Right ventricle myocardium superior (tissue), 1 donor: ENCODE data around the gene HNRNPF. TPM values are rescaled to one million over a fixed set of nuclear protein-coding genes. Genes with fewer than 3 reads are reported as not detected.
"Not testable (repeated sequence)": the region's sequence is repeated elsewhere in the genome, so short reads cannot be mapped to it uniquely, and the experiment has no call there.

ENCODE experiments used
- ATAC-seq: fragments of 200-7000 bp; cut with Tn5 transposase; one replicate; pipeline ENCODE4 v1.9.1; 2020; ENCODE audit warnings: mild to moderate bottlenecking; ENCODE audit not compliant: poor library complexity
- DNase-seq: peaks from one replicate; pipeline ENCODE4 v3.0.0-alpha.2; 2020
- intact Hi-C: fragments of 100-400 bp; cut with DNase I; formaldehyde crosslinking; loops from one replicate; pipeline ENCODE4 v1.11.2; 2022
- long read RNA-seq: library from polyadenylated mRNA; unstranded; transcript quantifications from one replicate; pipeline ENCODE4 v2.0.0, GENCODE V29; 2021
- total RNA-seq: library from RNA; stranded (reverse); fragmentation: NEBNext Ultra II Directional; extraction: Animal tissue kit (Norgen Biotek cat#: 25700); gene quantifications from one replicate; pipeline ENCODE4 v1.2.1, GENCODE V29; 2021
- donor health status: DM: no; HTN: yes; CAD: no; lungs with severe emphysema.

HNRNPF gene, protein sequence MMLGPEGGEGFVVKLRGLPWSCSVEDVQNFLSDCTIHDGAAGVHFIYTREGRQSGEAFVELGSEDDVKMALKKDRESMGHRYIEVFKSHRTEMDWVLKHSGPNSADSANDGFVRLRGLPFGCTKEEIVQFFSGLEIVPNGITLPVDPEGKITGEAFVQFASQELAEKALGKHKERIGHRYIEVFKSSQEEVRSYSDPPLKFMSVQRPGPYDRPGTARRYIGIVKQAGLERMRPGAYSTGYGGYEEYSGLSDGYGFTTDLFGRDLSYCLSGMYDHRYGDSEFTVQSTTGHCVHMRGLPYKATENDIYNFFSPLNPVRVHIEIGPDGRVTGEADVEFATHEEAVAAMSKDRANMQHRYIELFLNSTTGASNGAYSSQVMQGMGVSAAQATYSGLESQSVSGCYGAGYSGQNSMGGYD
- total RNA-seq, result 77.5 TPM
- long read RNA-seq, transcript HNRNPF-203 (4 exons, 2,617 nt), result minor isoform, 33 of 326 reads
- long read RNA-seq, transcript HNRNPF-204 (3 exons, 2,755 nt), result major isoform, 52 of 326 reads
- long read RNA-seq, transcript HNRNPF-201 (4 exons, 2,186 nt), result minor isoform, 8 of 326 reads
- long read RNA-seq, transcript HNRNPF-207 (4 exons, 2,676 nt), result minor isoform, 40 of 326 reads
- long read RNA-seq, partial matches to known transcripts, result 0 of 326 reads
- long read RNA-seq, other reads (novel, unspliced or antisense), result 193 of 326 reads

DNA sequence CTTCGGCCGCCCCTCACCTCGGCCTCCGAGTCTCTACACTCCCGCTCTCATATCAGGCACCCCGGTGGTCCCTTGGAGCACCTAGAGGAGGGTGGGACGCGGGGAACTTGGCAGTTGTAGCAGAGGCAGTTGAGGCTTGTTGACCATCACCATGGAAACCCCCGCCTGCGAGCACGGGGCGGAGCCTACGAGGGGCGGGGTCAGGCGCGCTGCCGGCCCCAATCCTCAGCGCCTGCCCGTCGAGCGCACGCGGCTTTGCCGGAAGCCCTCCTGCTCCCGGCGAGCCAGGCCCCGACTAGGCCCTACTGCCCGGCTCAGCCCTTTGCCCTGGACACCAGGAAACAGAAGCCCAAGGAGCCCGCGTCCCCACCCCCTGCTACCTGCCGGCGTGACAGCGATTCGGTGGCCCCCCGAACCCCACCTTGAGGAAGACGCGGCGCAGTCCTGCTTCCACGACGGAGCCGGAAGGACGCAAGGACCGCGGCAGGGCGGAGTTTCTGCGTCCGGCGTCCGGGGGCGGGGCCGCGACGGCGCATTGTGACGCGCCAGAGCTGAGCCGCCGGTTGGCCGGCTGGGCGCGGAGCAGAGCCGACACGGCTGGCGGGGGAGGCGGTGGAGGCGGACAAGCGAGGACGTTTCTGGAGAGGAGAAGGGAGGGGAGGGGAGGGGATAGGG lies at the start of gene HNRNPF:
Gene HNRNPF, minus strand, starts transcription at position 477 of the 675 bp plus-strand sequence. CDS start 21,302 bp downstream, outside the sequence.
- intact Hi-C loops, result no loop called here
- peak; percentile 96 for DNase-seq
- ATAC-seq, result peak; percentile 92

DNA sequence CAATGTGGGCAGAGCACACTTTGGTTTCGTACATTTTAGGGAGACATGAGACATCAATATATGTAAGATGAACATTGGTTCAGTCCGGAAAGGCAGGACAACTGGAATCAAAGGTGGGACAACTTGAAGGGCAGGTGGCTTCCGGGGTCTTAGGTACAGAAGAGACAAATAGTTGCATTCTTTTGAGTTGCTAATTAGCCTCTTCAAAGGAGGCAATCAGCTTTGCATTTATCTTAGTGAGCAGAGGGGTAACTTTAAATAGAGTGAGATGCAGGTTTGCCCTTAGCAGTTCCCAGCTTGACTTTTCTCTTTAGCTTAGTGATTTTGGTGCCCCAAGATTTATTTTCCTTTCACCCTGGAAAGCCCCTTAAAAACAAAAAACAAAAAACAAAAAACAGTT lies 49.2 kb upstream of the HNRNPF start:
- intact Hi-C loops, result no loop called here
- ATAC-seq, result no peak
- no peak for DNase-seq

DNA sequence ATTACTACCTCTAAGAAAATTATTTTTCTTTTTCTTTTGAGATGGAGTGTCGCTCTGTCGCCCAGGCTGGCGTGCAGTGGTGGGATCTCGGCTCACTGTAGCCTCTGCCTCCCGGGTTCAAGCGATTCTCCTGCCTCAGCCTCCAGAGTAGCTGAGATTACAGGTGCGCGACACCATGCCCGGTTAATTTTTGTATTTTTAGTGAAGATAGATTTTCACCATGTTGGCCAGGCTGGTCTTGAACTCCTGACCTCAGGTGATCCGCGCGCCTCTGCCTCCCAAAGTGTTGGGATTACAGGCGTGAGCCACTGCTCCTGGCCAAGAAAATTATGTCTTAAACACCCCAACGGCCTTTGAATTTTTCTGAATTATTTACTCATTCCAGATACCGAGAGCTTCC lies 47.6 kb upstream of the HNRNPF start:
- intact Hi-C loops, ATAC-seq, DNase-seq: not testable (repeated sequence)

DNA sequence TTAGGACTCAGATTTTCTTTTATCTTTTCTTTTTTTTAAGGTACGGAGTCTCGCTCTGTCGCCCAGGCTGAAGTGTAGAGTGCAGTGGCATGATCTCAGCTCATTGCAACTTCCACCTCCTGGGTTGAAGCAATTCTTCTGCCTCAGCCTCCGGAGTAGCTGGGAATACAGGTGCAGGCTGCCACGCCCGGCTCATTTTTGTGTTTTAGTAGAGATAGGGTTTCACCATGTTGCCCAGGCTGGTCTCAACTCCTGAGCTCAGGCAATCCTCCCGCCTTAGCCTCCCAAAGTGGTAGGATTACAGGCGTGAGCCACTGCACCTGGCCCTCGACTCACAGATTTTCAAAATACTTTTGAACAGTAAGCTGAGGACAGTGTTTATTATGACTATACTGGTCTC lies 45.0 kb upstream of the HNRNPF start:
- DNase-seq, intact Hi-C loops, ATAC-seq: not testable (repeated sequence)

DNA sequence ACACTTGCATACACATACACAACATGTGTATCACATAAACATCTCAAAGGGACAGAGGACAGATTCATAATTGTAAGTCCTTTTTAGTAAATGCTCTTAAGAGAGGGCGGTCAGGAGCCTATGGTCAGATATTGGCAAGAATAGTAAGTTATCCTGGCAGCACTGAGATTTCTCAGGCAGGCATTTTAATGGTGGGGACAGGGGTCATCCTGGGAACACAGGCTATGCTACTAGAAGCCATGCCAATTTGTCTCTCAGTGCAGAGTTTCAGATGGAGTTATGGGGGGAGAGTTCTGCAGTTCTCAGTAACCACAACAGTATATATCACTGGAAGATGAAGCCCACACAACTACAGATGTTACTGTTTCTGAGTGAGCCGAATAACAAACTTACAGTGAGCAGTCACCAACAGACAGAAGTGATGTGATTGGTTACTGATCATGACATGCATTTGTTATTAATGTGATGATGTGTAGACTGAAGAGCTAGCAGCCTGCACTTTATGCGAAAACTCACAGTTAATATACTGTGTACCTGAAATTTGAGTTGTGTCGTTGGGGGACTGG lies 44.4 kb upstream of the HNRNPF start:
- ATAC-seq, result no peak
- no peak for DNase-seq
- intact Hi-C loops, result no loop called here

DNA sequence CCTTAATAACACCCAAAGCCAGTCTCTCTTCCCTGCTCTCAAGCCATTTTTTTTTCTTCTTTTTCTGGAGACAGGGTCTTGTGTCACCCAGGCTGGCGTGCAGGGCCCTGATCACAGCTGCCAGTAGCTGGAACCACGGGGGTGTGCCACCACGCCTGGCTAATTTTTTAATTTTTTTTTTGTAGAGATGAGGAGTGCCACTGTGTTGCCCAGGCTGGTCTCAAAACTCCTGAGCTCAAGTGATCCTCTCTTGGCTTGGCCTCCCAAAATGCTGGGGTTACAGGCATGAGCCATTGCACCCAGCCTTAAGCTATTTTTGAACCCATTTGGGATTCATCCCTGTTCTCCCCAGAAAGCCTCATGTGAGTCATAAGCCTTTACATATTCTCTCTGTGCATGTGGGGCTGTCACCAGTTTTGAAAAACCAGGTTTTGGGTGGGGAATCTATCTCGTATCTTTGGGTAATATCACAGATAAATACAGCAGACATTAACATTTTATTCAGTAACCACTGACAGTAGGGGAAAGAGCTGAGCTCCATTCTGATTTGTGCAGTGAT lies 43.4 kb upstream of the HNRNPF start:
- no peak for DNase-seq
- intact Hi-C loops, result no loop called here
- no peak for ATAC-seq

DNA sequence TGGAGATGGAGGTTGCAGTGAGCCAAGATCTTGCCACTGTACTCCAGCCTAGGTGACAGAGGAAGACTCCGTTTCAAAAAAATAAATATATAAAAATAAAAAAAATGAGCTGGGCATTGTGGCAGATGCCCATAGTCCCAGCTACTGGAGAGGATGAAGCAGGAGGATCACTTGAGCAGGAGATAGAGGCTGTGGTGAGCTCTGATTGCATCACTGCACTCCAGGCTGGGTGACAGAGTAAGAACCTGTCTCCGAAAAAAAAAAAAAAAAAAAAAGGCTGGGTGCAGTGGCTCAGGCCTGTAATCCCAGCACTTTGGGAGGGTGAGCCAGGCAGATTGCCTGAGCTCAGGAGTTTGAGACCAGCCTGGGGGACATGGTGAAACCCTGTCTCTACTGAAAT lies 39.8 kb upstream of the HNRNPF start:
- DNase-seq, result no peak
- intact Hi-C loops, result no loop called here
- ATAC-seq, result no peak

DNA sequence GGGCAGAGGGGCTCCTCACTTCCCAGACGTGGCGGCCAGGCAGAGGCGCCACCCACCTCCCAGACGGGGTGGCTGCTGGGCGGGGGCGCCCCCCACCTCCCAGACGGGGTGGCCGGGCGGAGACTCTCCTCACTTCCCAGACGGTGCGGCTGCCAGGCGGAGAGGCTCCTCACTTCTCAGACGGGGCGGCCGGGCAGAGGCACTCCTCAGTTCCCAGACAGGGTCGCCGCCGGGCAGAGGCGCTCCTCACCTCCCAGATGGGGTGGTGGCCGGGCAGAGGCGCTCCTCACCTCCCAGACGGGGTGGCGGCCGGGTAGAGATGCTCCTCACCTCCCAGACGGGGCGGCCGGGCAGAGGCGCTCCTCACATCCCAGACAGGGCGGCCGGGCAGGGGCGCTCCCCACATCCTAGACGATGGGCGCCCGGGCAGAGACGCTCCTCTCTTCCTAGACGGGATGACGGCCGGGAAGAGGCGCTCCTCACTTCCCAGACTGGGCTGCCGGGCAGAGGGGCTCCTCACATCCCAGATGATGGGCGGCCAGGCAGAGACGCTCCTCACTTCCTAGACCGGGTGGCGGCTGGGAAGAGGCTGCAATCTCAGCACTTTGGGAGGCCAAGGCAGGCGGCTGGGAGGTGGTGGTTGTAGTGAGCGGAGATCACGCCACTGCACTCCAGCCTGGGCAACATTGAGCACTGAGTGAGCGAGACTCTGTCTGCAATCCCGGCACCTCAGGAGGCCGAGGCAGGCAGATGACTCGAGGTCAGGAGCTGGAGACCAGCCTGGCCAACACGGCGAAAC lies 37.4 kb upstream of the HNRNPF start:
- intact Hi-C loops, DNase-seq, ATAC-seq: not testable (repeated sequence)

DNA sequence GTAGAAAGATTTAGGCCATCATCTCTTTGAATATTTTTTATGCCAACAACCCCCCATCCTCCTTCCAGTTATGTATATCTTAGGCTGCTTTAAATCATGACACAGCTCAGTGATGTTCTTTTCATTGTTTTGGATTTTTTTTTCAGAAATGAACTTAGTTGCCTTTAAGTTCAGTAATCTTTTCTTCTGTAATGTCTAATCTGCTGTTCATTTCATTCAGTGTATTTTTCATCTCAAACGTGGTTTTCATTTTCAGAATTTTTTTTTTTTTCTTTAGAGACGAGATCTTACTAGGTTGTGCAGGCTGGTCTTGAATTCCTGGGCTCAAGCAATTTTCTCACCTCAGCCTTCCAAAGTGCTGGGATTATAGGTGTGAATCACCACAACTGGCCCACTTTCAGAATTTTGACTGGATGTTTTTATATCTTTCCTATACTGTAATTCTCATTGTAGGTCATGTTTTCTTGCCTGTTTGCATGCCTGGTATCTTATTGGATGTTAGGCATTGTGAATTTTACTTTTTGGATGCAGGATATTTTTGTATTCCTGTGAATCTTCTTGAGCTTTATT lies 36.0 kb upstream of the HNRNPF start:
- intact Hi-C loops, result no loop called here
- DNase-seq (no peak), ATAC-seq (no peak)

DNA sequence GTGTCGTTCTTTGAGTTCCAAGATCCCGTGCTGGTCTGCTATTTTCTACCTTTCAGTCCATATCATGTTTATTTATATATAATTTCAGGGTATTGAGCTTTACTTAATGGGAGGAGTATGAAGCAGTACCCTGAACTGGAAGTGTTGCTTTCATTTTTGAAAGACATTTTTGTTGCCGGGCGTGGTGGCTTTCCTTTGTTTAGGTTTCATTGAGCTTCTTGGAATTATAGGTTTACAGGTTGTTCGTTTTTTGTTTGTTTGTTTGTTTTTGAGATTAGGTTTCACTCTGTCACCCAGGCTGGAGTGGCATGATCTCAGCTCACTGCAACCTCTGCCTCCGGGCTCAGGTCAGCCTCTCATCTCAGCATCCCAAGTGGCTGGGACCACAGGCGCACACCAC lies 35.3 kb upstream of the HNRNPF start:
- intact Hi-C loops, result no loop called here
- DNase-seq (no peak), ATAC-seq (no peak)

DNA sequence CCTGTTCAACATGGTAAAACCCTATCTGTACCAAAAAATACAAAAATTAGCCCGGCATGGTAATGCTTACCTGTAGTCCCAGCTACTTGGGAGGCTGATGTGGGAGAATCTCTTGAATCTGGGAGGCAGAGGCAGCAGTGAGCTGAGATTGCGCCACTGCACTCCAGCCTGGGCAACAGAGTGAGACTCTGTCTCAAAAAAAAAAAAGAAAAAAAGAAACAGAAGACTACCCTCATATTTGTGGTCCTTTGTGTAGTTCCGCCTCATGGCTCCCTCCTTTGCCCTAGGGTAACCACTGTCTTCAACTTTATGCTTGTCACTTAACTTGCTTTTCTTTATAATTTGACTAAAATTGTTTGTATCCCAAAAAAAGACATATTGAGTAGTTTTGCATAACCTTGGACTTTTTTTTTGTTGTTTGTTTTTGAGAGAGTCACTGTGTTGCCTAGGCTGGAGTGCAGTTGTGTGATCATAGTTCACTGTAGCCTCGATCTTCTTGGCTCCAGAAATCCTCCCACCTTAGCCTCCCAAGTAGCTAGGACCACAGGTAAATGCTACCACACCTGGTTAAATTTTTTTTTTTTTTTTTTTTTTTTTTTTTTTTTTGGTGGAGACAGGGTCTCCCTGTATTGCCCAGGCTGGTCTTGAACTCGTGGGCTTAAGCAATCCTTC lies 31.6 kb upstream of the HNRNPF start:
- intact Hi-C loops, result no loop called here
- ATAC-seq (no peak), DNase-seq (no peak)

DNA sequence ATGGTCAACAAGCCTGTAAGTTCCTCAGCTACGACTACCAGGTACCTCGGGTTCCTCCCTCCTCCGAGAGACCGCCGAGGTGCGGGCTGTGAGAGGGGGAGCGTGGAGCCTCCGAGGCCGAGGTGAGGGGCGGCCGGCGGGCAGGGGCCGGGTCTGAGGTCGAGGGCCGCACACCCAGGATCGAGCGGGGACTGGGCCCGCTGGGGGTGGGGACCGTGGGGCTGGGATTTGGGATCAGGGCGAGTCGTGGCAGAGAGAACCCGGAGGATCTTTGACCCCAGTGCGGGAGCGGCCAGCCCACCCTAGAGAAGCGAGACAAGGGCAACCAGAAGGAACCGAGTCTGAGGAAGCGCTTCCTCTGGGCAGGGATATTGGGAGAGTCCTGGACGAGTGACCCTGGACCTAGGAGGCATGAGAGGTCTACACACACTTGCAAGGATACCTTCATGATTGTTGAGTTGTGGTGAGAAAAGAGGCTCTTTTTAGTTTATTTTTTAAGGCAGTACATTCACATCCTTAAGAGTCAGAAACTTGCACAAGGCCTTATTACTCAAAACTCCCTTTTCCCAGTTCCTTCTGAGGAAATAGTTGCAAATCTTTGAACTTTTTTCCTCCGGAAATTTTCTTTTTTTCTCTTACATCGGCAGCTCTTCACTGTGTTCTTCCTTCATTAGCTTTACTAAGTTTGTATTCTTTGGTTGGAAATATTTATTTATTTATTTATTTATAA lies 28.3 kb upstream of the HNRNPF start:
- DNase-seq (no peak), ATAC-seq (peak; percentile 6)
- intact Hi-C loops, result no loop called here

DNA sequence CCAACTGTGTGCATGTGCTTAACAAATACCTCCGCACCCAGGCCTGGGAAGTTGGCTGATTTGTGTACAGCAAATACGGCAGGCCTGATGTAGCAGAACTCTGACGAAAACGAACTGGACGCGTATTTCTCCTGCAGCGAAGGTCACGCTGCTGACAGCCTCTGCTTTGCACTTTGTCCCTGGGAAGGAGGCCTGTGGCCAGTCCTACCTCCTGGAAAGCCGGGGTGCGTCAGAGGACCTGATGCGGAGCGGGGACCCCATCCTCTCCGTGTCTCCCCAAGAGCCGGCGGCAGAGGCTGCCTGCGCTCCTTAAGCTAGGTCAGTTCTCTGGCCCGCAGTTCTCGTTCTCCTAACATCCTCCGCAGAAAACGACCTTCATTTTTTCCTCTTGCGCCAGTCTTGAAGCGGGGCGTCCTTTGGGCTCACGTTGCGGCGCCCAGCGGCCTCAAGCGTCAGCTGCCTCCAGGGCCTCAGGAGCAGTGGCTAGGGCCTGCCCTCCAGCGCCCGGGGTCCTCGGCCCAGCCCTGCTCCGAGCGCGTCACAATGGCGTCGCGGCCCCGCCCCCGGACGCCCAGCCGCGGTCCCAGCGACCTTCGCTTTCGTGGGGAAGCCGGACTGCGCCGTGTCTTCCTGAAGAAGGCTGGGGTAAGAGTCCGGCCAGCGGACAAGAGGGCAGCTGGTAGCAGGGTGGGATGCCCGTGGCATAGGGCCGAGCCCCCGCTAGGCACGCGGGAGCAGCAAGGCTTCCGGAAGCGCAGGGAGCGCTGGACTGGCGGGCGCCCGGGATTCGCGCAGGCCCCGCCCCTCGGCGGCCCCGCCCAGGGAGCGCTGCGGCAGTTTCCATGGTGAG lies 27.5 kb upstream of the HNRNPF start, which contains the start of gene ZNF487:
Gene ZNF487, plus strand, starts transcription at position 821 of the 850 bp plus-strand sequence. CDS start 38,703 bp downstream, outside the sequence.
- ATAC-seq (peak; percentile 99), DNase-seq (peak; percentile 94)
- intact Hi-C loops, result no loop called here

DNA sequence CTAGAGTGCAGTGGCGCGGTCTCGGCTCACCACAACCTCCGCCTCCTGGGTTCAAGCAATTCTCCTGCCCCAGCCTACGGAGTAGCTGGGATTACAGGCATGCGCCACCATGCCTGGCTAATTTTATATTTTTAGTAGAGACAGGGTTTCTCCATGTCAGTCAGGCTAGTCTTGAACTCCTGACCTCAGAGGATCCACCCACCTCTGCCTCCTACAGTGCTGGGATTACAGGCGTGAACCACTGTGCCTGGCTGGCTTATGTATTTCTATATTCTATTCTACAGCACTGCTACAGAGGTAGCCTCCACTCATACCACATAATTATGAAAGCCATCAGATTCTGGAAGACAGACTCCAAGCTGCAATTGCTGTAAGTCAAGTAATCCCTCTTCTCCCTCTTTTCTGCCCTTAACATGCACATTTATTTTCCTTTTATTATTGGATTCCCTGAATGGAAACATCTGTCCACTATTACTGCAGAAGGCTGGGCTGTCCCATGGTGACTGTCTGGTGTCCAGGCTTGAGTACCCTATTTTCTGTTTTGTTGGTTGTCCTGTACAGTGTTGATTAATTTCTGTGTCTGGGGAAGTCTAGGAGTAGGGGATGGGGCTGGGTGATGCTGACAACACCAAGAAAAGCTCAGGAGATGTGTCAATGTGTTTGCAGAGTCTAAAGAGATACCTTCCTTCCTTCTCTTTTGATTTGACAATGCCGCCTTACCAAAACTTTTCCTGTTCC lies 22.1 kb upstream of the HNRNPF start:
- ATAC-seq, result no peak
- intact Hi-C loops, result no loop called here
- no peak for DNase-seq

DNA sequence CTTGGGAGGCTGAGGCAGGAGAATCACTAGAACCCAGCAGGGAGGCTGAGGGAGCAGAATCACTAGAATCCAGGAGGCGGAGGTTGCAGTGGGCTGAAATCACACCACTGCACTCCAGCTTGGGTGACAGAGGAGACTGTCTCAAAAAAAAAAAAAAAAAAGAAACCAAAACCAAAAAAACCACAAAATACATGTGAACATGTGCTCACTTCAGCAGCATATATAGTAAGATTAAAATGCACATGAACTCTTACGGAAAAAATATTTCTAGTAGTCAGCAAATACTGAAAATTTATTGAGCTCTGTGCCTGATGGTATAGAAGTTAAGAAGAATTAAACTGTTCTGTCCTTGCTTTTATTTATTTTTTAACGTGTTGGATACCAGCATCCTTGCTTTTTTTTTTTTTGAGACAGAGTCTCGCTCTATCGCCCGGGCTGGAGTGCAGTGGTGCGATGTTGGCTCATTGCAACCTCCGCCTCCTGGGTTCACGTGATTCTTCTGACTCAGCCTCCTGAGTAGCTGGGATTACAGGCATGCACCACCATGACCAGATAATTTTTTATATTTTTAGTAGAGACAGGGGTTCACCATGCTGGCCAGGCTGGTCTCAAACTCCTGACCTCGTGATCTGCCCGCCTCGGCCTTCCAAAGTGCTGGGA lies 18.3 kb upstream of the HNRNPF start:
- DNase-seq, result no peak
- no peak for ATAC-seq
- intact Hi-C loops, result no loop called here
